Measurements from ENCODE around the gene CRIP3.
"Not testable (repeated sequence)": the region's sequence is repeated elsewhere in the genome, so short reads cannot be mapped to it uniquely, and the experiment has no call there.

CRIP3 gene

GRCh38 chr6:43308101-43308989 lies at the start of gene CRIP3:
Gene CRIP3 (minus strand): TSS chr6:43308826. CDS start chr6:43308792, 34 bp downstream.
- peak; percentile 49 for DNase-seq

GRCh38 chr6:43355862-43356590 lies 47.4 kb upstream of the CRIP3 start:
- DNase-seq = no peak

- DNase-seq = not testable (repeated sequence)
Observed at GRCh38 chr6:43351951-43352350, 43.3 kb upstream of the CRIP3 start.

- no peak for DNase-seq
Observed at GRCh38 chr6:43347444-43347843, 38.8 kb upstream of the CRIP3 start.

- DNase-seq = no peak
Observed at GRCh38 chr6:43347021-43347420, 38.4 kb upstream of the CRIP3 start.

GRCh38 chr6:43346243-43346642 lies 37.6 kb upstream of the CRIP3 start:
- DNase-seq = not testable (repeated sequence)

GRCh38 chr6:43339168-43339567 lies 30.5 kb upstream of the CRIP3 start:
- no peak for DNase-seq

GRCh38 chr6:43338243-43338642 lies 29.6 kb upstream of the CRIP3 start:
- DNase-seq = no peak

GRCh38 chr6:43336382-43336781 lies 27.8 kb upstream of the CRIP3 start:
- no peak for DNase-seq

GRCh38 chr6:43335469-43335868 lies 26.8 kb upstream of the CRIP3 start:
- no peak for DNase-seq

- peak; percentile 16 for DNase-seq
Observed at GRCh38 chr6:43334466-43335095, 26.0 kb upstream of the CRIP3 start.

- no peak for DNase-seq
Observed at GRCh38 chr6:43331891-43332290, 23.3 kb upstream of the CRIP3 start.

GRCh38 chr6:43331470-43331869 lies 22.8 kb upstream of the CRIP3 start:
- DNase-seq = no peak

GRCh38 chr6:43328528-43328927 lies 19.9 kb upstream of the CRIP3 start:
- DNase-seq = no peak

GRCh38 chr6:43325876-43326275 lies 17.2 kb upstream of the CRIP3 start:
- no peak for DNase-seq

GRCh38 chr6:43318011-43318410 lies 9.4 kb upstream of the CRIP3 start:
- no peak for DNase-seq

- no peak for DNase-seq
Observed at GRCh38 chr6:43313813-43314212, 5.2 kb upstream of the CRIP3 start.

GRCh38 chr6:43311666-43312065 lies 3.0 kb upstream of the CRIP3 start:
- no peak for DNase-seq

- DNase-seq = no peak
Observed at GRCh38 chr6:43310624-43311023, 2.0 kb upstream of the CRIP3 start.

- DNase-seq = no peak
Observed at GRCh38 chr6:43310134-43310533, 1.5 kb upstream of the CRIP3 start.

GRCh38 chr6:43308990-43309477 lies 408 bp upstream of the CRIP3 start:
- DNase-seq = no peak

GRCh38 chr6:43307451-43308100 lies 1.1 kb downstream of the CRIP3 start:
- DNase-seq = no peak

- no peak for DNase-seq
Observed at GRCh38 chr6:43306086-43306485, 2.5 kb downstream of the CRIP3 start.
